ENCODE measurements around the gene BCL2L11. TPM values are rescaled to one million over a fixed set of nuclear protein-coding genes. Genes with fewer than 3 reads are reported as not detected.

The BCL2L11 gene
- total and polyA plus RNA-seq, 9 of the 15 experiments (the other 6 are each of a cell fraction or from before 2014, with no cell fraction given): 2.2 to 18.8 (median 5.0) TPM

- TF ChIP-seq CGGBP1 (CRISPR knock-in tag; IDR thresholded peaks at IDR 0.05) (no peak), ZNF354B (CRISPR knock-in tag; IDR thresholded peaks at IDR 0.05) (no peak), EGR1 (conservative IDR thresholded peaks at IDR 0.05) (peak; percentile 38; the same call in 1 of the 2 replicates), PBX2 (CRISPR knock-in tag; IDR thresholded peaks at IDR 0.05; ENCODE audit: low read depth) (no peak), PBX2 (tag; conservative IDR thresholded peaks at IDR 0.05; ENCODE audit: low read depth) (no peak), TBP (optimal IDR thresholded peaks at IDR 0.05; ENCODE audit: low read depth, low read length) (peak; percentile 17), SPI1 (IDR thresholded peaks at IDR 0.05; ENCODE audit: borderline replicate concordance, low read depth, low read length) (peak; percentile 83), MITF (IDR thresholded peaks at IDR 0.05) (no peak)
- TF ChIP-seq, protein P1, sequence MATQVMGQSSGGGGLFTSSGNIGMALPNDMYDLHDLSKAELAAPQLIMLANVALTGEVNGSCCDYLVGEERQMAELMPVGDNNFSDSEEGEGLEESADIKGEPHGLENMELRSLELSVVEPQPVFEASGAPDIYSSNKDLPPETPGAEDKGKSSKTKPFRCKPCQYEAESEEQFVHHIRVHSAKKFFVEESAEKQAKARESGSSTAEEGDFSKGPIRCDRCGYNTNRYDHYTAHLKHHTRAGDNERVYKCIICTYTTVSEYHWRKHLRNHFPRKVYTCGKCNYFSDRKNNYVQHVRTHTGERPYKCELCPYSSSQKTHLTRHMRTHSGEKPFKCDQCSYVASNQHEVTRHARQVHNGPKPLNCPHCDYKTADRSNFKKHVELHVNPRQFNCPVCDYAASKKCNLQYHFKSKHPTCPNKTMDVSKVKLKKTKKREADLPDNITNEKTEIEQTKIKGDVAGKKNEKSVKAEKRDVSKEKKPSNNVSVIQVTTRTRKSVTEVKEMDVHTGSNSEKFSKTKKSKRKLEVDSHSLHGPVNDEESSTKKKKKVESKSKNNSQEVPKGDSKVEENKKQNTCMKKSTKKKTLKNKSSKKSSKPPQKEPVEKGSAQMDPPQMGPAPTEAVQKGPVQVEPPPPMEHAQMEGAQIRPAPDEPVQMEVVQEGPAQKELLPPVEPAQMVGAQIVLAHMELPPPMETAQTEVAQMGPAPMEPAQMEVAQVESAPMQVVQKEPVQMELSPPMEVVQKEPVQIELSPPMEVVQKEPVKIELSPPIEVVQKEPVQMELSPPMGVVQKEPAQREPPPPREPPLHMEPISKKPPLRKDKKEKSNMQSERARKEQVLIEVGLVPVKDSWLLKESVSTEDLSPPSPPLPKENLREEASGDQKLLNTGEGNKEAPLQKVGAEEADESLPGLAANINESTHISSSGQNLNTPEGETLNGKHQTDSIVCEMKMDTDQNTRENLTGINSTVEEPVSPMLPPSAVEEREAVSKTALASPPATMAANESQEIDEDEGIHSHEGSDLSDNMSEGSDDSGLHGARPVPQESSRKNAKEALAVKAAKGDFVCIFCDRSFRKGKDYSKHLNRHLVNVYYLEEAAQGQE (IDR thresholded peaks at IDR 0.05; ENCODE audit: borderline replicate concordance): no peak
- TF ChIP-seq, protein P1 (CRISPR knock-in tag; IDR thresholded peaks at IDR 0.05; ENCODE audit: low read depth): no peak
- TF ChIP-seq, protein P2, sequence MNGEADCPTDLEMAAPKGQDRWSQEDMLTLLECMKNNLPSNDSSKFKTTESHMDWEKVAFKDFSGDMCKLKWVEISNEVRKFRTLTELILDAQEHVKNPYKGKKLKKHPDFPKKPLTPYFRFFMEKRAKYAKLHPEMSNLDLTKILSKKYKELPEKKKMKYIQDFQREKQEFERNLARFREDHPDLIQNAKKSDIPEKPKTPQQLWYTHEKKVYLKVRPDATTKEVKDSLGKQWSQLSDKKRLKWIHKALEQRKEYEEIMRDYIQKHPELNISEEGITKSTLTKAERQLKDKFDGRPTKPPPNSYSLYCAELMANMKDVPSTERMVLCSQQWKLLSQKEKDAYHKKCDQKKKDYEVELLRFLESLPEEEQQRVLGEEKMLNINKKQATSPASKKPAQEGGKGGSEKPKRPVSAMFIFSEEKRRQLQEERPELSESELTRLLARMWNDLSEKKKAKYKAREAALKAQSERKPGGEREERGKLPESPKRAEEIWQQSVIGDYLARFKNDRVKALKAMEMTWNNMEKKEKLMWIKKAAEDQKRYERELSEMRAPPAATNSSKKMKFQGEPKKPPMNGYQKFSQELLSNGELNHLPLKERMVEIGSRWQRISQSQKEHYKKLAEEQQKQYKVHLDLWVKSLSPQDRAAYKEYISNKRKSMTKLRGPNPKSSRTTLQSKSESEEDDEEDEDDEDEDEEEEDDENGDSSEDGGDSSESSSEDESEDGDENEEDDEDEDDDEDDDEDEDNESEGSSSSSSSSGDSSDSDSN (IDR thresholded peaks at IDR 0.05; ENCODE audit: borderline replicate concordance in 1 of 2, low read depth in 2 of 2, low read length in 2 of 2): 0 out of 4 replicates have a peak, but pooled peaks of 1 of the 2 experiments have one; percentile 54
These were observed 27.6 kb downstream of the BCL2L11 start (continued) for GRCh38 chr2:111148225-111148873.
